HG03378 (cell line): ENCODE data around the gene ZFR2.
"Not testable (repeated sequence)": the region's sequence is repeated elsewhere in the genome, so short reads cannot be mapped to it uniquely, and the experiment has no call there.

Experiments
- ATAC-seq: cut with Tn5 transposase; IDR thresholded peaks from one replicate; pipeline ENCODE4 v1.9.1; 2021; ENCODE audit warnings: mild to moderate bottlenecking, moderate library complexity; ENCODE audit not compliant: unreplicated experiment

ZFR2 gene

DNA sequence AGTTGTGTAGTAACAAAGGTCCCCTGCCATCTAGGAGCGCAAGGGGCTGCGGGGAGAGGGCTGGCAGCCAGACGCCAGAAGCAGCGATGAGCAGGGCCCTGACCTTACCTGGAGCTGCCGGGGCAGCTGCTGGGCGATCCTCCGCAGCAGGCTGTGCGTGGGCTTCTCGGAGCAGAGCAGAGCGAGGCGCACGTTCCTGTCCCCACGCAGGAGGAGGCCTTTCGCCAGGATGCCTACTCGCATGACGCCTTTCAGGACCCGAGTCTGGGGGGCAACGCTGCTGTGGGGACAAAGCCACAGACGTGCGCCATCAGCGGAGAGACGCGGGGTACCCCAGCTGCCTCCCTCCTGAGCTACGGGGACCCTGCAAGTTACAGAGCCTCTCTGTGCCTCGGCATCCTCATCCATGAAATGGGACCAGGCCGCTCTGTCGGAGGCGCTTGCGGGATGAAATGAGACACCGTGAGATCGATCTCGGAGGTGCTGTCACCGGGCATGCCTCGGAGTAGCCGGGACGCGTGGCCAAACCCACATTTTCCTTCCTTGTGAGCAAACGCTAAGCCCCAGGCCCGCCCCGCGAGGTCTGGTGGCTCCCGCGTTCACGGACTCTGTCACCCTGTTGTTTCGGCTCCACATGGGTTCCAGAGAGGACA lies 52.1 kb downstream of the ZFR2 start:
- no peak for ATAC-seq

DNA sequence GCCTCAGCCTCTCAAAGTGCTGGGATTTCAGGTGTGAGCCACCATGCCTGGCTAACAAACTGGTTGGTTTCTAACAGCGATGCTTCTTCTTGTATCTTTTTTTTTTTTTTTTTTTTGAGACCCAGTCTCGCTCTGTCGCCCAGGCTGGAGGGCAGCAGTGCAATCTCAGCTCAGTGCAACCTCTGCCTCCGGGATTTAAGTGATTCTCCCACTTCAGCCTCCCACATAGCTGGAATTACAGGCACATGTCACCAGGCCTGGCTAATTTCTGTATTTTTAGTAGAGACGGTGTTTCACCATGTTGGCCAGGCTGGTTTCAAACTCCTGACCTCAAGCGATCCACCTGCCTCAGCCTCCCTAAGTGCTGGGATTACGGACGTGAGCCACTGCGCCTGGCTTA lies 52.7 kb downstream of the ZFR2 start:
- ATAC-seq = not testable (repeated sequence)

DNA sequence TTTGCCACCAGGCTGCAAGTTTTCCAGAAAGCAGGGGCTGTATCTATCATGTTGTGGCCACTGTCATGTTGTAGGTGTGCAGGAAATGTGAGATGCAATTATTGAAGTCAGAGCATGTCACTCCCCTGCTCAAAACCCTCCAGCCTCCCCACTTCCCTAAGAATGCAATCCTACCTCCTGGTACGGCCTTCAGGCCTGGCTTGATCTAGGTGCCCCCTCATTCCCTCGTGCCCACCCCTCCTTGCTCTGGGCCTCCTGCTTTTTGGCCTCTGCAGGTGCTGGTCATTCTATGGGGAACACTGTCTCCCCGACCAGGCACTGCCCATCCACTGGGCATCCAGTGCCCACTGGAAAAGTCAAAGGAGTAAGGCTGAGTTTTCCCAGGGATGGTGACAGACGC lies 54.2 kb downstream of the ZFR2 start:
- no peak for ATAC-seq

DNA sequence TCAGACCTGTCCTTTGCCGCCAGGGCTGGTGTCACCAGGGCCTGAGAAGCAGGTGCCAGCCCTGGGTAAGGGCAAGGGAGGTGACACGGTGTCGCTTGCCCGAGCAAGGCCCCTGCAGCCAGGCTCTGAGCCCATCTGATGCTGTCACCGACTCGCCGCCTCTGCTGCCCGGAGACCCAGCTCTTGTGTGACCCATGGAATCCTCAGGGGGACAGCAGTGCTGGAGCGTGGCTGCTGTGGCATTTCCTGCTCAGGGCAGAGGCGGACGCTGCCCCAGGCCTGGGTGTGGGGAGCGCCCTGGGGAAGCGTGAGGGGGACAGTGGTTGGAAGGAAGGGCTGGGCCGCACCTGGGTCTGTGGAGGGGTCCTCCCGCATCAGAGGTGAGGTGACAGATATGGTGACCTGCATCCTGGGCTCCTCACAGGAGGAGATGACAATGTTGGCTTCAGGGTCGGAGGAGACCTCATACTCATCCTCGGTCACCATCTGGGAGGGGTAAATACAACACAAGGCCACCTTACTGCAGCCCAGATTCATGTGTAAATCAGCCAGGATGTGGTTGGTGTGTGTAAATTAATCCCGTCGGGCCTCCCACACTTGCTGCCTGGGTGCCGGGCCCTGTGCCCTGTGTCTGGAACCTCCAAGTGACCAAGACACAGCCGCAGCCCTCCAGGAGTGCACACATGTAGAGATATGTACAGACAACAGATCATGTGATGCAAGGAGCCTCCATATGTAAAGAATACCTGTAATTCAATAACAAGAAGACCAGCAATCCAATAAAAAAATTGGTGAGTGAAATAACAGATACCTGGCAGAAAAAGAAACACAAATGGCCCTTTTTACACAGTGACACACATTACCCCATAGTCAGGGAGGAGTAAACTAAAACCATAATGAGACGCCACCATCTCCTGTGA lies 55.1 kb downstream of the ZFR2 start:
- no peak for ATAC-seq

DNA sequence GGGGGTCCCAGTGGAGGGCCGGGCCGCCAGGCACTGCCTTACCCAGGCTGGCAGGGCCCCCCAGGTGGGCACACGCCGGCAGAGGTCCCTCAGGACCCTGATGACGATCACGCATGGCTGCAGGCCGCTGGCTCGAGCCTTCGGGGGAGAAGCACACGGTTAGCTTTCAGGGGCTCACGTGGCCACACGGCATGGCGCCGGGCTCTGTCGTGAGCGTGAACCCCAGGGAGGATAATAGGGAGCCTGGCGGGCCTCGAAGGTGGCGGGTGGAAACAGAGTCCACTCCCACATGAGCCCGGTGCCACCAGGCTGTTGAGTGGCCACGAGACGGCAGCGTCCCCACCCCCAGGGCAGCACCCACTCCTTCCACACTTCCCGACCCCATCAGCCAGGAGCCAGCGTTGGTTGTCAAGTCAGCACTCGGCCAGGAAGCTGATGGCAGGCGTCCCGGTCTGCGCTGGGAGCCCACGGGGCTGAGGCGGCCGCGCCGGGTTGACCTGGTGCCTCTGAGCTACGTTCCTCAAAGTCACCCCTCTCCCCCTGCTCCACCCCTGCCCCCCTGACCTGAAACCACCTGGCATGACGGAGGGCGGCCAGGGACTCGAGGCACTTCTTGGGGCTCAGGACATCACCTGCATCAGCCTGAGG lies 58.0 kb downstream of the ZFR2 start:
- ATAC-seq = no peak

DNA sequence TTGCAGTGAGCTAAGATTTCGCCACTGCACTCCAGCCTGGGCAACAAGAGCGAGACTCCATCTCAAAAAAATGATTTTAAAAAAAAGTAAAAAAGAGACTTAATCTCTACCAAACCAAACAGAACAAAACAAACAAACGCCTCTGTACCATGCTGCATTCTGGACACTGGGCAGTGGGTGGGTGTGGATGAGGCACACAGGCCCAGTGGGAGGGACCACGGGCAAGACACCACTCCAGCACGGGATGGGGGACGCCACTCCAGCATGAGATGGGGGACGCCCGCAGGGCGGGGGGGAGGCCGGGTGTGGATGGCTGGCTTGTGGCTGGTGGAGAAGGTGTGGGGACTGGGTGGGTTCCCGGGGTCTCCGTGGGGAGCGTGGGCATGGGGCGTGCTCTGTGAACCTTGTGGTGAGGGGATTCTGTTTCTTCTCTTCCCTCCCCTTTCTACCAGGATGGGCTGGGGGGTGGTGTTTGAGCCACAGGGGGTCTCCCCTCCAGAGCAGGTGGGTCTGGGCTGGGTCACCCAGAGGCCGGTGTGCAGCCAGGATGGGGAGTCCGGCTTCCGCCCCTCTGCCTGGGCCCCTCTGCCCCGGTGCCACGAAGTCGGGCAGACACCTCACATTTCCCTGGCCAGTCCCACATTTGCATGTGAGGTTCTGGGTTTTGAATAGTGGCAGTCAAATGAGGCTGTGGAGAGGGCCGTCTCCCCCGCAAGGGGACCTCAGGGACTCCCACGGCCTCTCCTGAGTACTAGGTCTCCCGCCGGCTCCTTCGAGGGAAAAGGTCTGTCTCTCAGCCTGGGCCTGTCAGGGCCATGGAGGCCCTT lies 58.7 kb downstream of the ZFR2 start:
- no peak for ATAC-seq

DNA sequence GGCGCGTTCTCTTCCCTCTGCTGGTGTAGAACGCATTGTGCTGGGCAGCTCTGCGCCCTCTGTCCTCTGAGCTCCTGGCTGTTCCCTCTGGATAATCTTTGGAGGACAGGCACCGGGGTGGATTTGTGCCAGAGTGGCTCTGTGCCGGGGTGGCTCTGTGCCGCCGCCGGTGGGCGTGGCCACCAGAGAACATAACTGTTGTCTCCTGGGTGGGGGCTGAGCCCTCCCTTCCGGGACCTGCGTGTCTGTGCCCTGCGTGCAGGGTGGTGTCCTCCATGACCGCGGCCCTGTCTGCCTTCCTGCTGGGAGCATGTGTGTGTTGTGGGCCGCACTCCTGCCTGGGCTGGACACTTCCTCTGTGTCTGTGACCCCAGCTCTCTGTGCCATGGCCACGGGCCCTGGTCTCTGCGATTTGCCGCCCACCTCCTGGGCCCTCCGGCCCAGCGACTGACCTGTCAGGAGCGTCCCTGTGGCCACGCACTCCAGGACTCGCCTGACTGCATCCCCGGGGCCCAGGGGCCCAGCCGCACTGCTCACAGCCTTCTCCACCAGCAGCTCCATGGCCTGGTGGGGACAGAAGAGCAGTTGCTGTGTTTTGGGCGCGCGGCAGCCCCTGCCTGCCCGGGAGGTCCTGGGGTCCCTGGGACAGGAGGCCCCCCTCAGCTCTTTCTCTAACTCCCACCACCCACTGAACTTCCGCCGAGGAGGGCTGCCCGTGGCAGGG lies 60.3 kb downstream of the ZFR2 start:
- ATAC-seq = no peak

DNA sequence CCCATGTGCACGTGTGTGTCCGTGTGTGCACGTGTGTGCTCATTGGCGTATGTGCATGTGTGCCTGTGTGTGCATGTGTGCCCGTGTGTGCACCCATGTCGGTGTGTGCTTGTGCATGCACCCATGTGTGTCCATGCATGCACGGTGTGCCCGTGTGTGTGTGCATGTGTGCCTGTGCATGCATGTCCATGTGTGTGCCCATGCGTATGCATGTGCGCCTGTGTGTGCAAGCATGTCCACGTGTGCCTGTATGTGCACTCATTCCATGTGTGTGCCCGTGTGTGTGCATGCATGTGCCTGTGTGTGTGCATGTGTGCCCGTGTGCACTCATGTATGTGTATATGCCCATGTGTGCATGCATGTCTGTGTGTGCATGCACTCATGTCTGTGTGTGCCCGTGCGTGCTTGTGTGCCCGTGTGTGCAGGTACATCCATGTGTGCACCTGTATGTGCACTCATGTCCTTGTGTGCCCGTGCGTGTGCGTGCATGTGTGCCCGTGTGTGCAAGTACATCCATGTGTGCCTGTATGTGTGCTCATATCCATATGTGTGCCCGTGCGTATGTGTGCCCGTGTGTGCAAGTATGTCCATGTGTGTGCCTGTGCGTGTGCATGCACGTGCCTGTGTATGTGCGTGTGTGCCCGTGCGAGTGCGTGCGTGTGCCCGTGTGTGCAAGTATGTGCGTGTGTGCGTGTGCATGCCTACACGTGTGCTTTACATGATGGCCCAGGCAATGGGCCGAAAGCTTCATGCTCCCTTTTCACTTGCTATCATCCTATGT lies 61.1 kb downstream of the ZFR2 start:
- no peak for ATAC-seq

DNA sequence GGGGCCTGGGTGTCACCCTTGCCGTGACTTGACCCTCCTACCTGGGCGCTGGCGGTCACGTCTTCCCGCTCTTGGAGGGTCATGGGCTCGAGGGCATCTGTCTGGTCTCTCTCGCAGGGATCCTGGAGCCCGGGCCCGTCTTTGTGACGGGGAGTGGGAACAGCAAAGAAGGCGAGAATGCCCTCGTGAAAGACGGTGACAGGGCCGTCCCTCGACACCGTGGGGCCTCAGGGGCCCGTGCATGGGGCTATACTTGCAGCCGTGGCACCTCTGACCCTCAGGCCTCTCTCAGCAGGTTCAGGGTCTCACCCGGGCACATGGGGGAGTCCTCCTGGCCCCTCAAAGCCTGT lies 61.7 kb downstream of the ZFR2 start:
- no peak for ATAC-seq

DNA sequence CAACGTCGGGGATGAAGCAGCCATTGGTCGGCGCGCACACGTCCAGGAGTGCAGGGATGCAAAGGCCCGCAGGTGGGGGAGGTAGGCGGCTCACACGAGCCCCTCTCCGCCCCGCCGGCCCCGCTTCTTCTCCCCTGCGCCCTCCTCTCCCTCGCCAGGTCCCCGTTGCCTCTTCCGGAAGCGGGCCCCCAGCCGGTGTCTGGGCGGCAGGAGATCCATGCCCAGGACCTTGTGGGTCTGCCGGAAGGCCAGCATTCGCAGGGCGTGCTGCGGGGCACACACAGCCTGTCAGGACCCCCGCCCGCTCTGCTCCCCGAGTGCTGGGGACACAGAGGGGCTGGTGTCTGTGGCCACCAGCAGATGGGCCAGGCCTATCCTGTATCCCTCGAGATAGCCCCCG lies 63.0 kb downstream of the ZFR2 start:
- ATAC-seq = no peak

DNA sequence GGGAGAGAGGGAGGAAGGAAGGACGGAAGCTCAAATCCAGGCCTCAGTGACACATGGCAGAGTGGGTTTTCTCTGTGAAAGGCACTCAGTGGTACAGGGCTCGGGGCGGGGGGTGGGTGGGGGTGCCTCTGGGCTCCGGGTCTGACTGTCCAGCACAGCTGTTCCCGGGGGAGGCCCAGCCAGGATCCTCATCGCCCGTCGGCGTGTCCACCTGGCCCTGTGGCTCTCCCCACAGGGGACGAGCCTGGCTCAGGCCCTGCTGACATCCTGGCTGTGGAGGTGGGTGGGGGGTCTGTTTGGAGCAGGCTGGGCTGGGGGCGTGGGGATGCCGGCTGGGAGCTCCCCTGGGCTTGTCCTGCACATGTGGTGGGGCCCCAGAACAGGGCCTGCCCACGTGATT lies 64.4 kb downstream of the ZFR2 start:
- no peak for ATAC-seq

DNA sequence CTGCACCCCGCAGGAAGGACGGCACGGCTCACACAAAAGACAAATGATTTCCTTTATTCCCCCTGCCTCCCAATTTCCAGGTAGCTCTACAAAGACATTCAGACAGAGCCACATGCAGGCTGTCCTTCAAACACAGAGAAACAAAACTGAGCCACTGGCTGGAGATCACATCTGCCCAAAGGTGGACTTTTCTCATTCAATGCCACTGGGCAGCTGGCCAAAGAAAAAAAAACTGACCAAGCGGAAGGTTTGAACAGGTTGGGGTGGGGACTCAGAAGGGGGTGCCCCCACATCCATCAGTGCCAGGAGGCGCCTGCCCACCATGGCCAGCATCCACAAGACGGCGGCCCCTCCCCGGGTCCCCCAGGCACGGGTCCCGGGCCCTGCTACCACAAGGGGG lies 64.9 kb downstream of the ZFR2 start:
- ATAC-seq = no peak

DNA sequence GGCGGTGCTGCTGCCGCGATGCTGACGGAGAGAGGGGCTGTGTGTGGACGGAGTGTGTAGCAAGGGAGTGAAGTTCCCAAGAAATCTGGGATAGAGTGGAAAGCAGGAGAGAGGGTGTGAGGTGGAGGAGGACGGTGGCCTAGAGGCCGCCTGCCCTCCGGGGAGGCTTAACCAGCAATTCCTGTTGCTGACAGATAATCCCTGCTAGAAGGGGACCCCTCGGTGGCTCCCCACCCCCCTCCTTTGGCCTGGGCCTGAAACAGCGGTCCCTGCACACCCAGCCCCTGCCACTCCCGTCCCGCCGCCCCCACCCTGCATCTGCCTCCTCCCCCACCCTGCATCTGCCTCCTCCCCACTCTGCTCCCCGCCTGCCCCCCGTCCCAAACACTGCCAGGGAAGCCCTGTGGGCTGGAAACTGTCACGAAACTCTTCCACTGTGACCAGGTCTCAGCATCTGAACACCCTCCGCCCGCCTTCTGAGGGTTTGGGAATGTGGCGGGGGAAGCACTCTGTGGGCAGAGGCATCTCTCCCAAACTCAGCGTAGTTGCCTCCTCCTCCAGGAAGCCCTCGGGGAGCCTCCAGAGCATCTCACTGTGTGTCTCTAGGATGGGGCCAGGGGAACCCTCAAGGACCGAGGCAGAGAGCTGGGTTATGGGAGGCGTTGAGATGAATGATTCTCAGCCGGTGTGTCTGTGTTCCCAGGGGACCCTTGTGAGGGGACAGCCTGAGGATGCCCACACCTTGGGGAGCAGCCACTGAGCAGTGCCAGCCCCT lies 65.5 kb downstream of the ZFR2 start:
- no peak for ATAC-seq

DNA sequence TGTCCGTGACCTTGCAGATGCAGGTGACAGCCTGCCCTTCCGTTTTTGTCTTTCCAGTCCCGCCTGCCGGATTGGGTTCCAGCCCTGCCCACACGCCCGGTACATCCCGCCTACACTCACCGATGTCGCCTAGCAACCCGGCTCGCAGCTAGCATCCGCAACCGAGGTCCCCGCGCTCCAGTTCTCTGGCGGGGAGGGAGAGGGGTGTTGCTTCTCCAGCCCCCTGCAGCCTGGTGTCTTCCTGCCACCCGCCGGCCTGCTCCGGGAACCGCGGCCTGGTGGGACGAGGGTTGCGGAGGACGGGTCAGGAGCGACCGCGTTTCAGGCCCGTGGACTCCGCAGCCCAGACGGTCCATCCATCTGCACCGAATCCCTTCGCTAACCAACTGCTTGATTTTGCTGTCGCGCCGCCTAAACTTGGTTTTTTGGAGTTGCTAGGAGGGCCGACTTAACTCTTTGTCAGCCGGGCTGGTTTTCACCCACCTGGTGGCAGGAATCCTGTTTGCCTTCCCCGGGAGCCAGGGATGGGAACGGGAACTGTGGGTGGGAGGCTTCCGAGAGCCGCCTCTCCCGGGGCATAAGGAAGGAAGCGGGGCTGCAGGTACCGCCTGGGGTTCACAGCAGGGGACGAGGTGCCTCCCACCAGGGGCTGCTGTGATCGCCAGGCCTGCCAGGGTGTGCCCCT lies 67.3 kb downstream of the ZFR2 start:
- ATAC-seq = no peak

DNA sequence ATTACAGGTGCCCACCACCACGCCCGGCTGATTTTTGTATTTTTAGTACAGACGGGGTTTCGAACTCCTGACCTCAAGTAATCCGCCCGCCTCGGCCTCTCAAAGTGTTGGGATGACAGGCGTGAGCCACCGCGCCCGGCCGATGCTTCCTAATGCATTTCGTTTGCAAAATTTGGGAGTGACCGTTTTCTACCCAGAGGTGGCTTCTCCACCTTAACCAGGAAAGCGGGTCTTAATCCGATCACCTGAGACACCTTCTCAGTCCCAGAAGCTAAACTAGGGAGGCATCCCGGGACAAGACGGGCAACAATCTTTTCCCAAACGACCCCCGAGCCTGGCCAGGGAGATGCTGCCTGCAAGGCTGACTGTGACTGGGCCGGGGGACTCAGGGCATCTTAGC lies 67.8 kb downstream of the ZFR2 start:
- ATAC-seq = no peak

DNA sequence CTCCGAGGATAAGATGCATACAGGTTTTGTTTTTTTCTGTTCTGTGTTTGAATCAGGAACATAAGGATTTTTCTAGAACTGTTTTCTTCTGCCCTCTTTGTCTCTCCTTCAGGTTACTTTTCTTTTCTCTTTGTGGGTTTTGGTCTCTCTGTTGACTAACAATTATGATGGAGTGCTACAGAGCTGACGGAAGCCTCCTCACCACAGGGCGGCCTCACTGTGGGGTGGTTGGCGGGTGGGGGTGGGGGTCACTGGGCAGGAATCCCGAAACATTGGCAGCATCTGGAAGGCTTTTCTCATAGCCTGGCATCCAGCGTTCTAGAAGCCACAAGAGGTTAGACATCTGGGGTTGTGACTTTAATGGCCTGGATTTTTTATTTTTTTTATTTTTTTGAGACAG lies 70.7 kb downstream of the ZFR2 start:
- ATAC-seq = no peak

DNA sequence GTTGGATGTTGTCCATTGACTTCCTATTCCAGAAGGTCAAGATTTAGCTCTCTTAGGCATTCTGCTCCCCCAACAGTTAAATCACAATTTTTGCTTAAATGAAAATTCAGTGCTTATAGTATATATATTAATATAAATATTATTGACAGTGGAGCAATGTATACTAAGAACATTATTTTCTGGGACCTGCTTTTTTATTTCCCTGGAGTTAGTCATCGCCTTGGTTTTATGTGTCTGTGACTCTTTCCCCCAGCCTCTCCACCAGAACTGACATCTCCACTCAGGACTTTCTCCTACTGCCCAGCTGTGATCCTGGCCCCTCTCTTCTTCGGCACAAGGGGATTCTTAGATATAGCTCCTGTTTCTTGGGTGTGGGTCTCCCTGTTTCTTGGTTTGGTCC lies 72.5 kb downstream of the ZFR2 start:
- ATAC-seq = no peak

DNA sequence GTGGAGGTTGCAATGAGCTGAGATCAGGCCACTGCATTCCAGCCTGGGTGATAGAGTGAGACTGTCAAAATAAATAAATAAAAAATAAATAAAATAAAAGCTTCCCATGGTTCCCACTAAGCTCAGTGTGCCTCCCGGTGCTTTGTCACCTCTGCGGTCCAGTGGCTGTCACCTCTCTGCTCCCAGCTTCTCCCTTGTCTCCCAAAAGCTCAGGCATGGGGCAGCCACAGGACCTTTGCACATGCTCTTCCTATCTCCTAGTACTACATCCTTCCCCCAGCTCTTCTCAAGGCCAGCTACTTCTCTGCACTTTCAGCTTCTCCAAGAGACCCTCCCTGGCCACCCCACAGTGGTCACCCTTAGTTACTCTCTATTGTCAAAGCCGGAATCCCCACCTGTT lies 75.0 kb downstream of the ZFR2 start:
- no peak for ATAC-seq
